Measurements from ENCODE around the gene ZNF391. TPM values are rescaled to one million over a fixed set of nuclear protein-coding genes. Genes with fewer than 3 reads are reported as not detected.
"Not testable (repeated sequence)": the region's sequence is repeated elsewhere in the genome, so short reads cannot be mapped to it uniquely, and the experiment has no call there.

The ZNF391 gene
- total RNA-seq, 1 experiment from 2014 or later, result 1.1 TPM

DNA sequence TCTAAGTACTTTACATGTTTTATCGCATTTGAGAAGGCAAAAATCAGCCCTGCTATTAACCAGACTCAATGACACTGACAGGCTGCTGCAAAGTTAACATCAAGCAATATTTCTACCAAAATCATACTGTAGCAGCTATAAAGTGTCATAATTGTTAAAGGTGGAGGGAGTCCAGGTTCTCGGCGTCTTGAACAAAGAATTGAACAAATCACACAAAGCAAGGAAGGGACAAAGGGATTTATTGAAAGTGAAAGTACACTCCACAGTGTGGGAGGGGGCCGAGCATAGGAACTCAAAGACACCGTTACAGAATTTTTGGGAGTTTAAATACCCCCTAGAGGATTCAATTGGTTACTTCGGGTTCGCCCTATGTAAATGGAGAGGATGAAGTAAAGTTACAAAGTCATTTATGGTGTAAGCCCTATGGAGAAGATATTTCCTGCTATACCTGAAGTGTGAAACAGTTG is 12.9 kb upstream of the ZNF391 start:
- DNase-seq (ENCODE audit: low read depth, low spot score) (no peak), ATAC-seq (0 out of 2 replicates have a peak, but pooled peaks have one; percentile 25)
- peak overlapping the region; percentile 76 to 78 for H3K4me3 ChIP-seq (replicated peaks in 1 of 2; ENCODE audit: low read depth in 1 of 2, low read length in 2 of 2)
- peaks cover 12 to 17% of the 10 kb centered on the region in 2 experiments for H3K4me1 ChIP-seq (ENCODE audit: control insufficient read depth in 1 of 2, insufficient read depth in 2 of 2, low read length in 2 of 2)
- no peaks in the 10 kb centered on the region for H3K9me3 ChIP-seq (ENCODE audit: control insufficient read depth in 1 of 2, insufficient read depth in 1 of 2, low read depth in 1 of 2, low read length in 2 of 2)
- peak overlapping the region; percentile 97 for H2AFZ ChIP-seq (ENCODE audit: low read depth, low read length, poor library complexity, severe bottlenecking)
- TF ChIP-seq, protein P1, sequence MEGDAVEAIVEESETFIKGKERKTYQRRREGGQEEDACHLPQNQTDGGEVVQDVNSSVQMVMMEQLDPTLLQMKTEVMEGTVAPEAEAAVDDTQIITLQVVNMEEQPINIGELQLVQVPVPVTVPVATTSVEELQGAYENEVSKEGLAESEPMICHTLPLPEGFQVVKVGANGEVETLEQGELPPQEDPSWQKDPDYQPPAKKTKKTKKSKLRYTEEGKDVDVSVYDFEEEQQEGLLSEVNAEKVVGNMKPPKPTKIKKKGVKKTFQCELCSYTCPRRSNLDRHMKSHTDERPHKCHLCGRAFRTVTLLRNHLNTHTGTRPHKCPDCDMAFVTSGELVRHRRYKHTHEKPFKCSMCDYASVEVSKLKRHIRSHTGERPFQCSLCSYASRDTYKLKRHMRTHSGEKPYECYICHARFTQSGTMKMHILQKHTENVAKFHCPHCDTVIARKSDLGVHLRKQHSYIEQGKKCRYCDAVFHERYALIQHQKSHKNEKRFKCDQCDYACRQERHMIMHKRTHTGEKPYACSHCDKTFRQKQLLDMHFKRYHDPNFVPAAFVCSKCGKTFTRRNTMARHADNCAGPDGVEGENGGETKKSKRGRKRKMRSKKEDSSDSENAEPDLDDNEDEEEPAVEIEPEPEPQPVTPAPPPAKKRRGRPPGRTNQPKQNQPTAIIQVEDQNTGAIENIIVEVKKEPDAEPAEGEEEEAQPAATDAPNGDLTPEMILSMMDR (IDR thresholded peaks at IDR 0.05 in 2 of 3, conservative IDR thresholded peaks at IDR 0.05 in 1 of 3; ENCODE audit: borderline replicate concordance in 1 of 3, insufficient read depth in 1 of 3, low read depth in 2 of 3, low read length in 2 of 3), result peak in 1 of 3 experiments; percentile 35; a peak in 1 of 6 replicates
- TF ChIP-seq RAD21 (IDR thresholded peaks at IDR 0.05; ENCODE audit: low read depth) (peak; percentile 9; the same call in 1 of the 2 replicates), CBX3 (IDR thresholded peaks at IDR 0.05; ENCODE audit: low read depth) (no peak), SIN3A (IDR thresholded peaks at IDR 0.05; ENCODE audit: low read depth) (no peak), EGR1 (IDR thresholded peaks at IDR 0.05; ENCODE audit: low read depth) (no peak), POLR2AphosphoS5 (IDR thresholded peaks at IDR 0.05; ENCODE audit: low read depth, low read length) (no peak), YY1 (IDR thresholded peaks at IDR 0.05; ENCODE audit: extremely low read depth, insufficient replicate concordance, low read depth, low read length) (no peak), SP1 (IDR thresholded peaks at IDR 0.05; ENCODE audit: low read depth) (no peak), ZNF274 (IDR thresholded peaks at IDR 0.05; ENCODE audit: low read depth, low read length) (no peak), ZFX (IDR thresholded peaks at IDR 0.05) (no peak)
- TF ChIP-seq, protein P2, sequence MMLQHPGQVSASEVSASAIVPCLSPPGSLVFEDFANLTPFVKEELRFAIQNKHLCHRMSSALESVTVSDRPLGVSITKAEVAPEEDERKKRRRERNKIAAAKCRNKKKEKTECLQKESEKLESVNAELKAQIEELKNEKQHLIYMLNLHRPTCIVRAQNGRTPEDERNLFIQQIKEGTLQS (IDR thresholded peaks at IDR 0.05), result no peak
- H4K20me1 ChIP-seq (ENCODE audit: insufficient read depth), result no peaks in the 10 kb centered on the region
- no TSS peak for BruUV-seq (replicated peaks)
- H3K9ac ChIP-seq (ENCODE audit: low read length), result 0 out of 2 replicates have a peak overlapping the region, but pooled peaks have one; percentile 5
- H3K9me2 ChIP-seq (ENCODE audit: insufficient read depth), result no peaks in the 10 kb centered on the region
- no peaks in the 10 kb centered on the region for H3K36me3 ChIP-seq (ENCODE audit: control insufficient read depth in 1 of 2, insufficient read depth in 2 of 2, low read length in 2 of 2)
- ChIA-PET POLR2A (interaction anchor here (0.6 kb wide), 1 partner anchor 98 kb away, joined by 3 read pairs; no protein-coding TSS in a partner anchor), RAD21 (ENCODE audit: low non-redundant PET in 1 of 2, low total read pairs in 2 of 2, uncharacterized antibody in 2 of 2, unreplicated experiment in 2 of 2) (no interaction called here), CTCF (no interaction called here)
- H3K4me2 ChIP-seq (ENCODE audit: low read length), result peak overlapping the region; percentile 92
- H3K27ac ChIP-seq (ENCODE audit: low read depth, low read length), result peak overlapping the region; percentile 28; the same call in 1 of the 2 replicates
- intact Hi-C loops (cut with micrococcal nuclease), result no loop called here
- no peaks in the 10 kb centered on the region for H3K79me2 ChIP-seq (ENCODE audit: insufficient read depth, low read length)
- no peaks in the 10 kb centered on the region for H3K27me3 ChIP-seq (ENCODE audit: insufficient read depth, low read length)

DNA sequence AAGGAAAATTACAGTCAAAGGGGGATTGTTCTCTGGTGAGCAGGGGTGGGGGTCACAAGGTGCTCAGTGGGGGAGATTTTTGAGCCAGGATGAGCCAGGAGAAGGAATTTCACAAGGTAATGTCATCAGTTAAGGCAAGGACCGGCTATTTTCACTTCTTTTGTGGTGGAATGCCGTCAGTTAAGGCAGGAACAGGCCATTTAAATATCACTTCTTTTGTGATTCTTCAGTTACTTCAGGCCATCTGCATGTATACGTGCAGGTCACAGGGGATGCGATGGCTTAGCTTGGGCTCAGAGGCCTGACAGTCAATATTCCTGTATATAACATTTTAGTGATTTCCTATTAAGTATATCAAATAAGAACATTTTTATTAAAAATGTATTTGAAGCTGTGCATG is 10.2 kb upstream of the ZNF391 start:
- ATAC-seq, POLR2A ChIA-PET, CTCF ChIA-PET: not testable (repeated sequence)

DNA sequence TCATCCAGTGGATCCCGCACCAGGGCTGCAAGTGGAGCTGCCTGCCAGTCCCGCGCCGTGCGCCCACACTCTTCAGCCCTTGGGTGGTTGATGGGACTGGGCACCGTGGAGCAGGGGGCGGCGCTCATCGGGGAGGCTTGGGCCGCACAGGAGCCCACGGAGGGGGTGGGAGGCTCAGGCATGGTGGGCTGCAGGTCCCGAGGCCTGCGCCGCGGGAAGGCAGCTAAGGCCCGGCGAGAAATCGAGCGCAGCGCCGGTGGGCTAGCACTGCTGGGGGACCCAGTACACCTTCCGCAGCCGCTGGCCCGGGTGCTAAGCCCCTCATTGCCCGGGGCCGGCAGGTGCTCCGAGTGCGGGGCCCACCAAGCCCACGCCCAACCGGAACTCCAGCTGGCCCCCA is 7.6 kb upstream of the ZNF391 start:
- H3K4me1 ChIP-seq (ENCODE audit: control insufficient read depth in 1 of 2, insufficient read depth in 2 of 2, low read length in 2 of 2); H2AFZ ChIP-seq (ENCODE audit: low read depth, low read length, poor library complexity, severe bottlenecking); intact Hi-C loops (cut with micrococcal nuclease); H4K20me1 ChIP-seq (ENCODE audit: insufficient read depth); H3K4me2 ChIP-seq (ENCODE audit: low read length); H3K79me2 ChIP-seq (ENCODE audit: insufficient read depth, low read length); H3K27ac ChIP-seq (ENCODE audit: low read depth, low read length); RAD21 ChIA-PET (ENCODE audit: low non-redundant PET in 1 of 2, low total read pairs in 2 of 2, uncharacterized antibody in 2 of 2, unreplicated experiment in 2 of 2); H3K9me3 ChIP-seq (ENCODE audit: control insufficient read depth in 1 of 2, insufficient read depth in 1 of 2, low read depth in 1 of 2, low read length in 2 of 2); DNase-seq (ENCODE audit: low read depth, low spot score); POLR2A ChIA-PET; BruUV-seq (replicated peaks); H3K27me3 ChIP-seq (ENCODE audit: insufficient read depth, low read length); ATAC-seq; H3K9ac ChIP-seq (ENCODE audit: low read length); H3K9me2 ChIP-seq (ENCODE audit: insufficient read depth); H3K36me3 ChIP-seq (ENCODE audit: control insufficient read depth in 1 of 2, insufficient read depth in 2 of 2, low read length in 2 of 2); H3K4me3 ChIP-seq (replicated peaks in 1 of 2; ENCODE audit: low read depth in 1 of 2, low read length in 2 of 2); CTCF ChIA-PET: not testable (repeated sequence)

More for the DNA sequence above, 10.2 kb upstream of the ZNF391 start:
- intact Hi-C loops (cut with micrococcal nuclease); H3K9me2 ChIP-seq (ENCODE audit: insufficient read depth); BruUV-seq (replicated peaks); H3K79me2 ChIP-seq (ENCODE audit: insufficient read depth, low read length); DNase-seq (ENCODE audit: low read depth, low spot score); H3K9ac ChIP-seq (ENCODE audit: low read length); RAD21 ChIA-PET (ENCODE audit: low non-redundant PET in 1 of 2, low total read pairs in 2 of 2, uncharacterized antibody in 2 of 2, unreplicated experiment in 2 of 2); H3K36me3 ChIP-seq (ENCODE audit: control insufficient read depth in 1 of 2, insufficient read depth in 2 of 2, low read length in 2 of 2); H3K4me3 ChIP-seq (replicated peaks in 1 of 2; ENCODE audit: low read depth in 1 of 2, low read length in 2 of 2); H2AFZ ChIP-seq (ENCODE audit: low read depth, low read length, poor library complexity, severe bottlenecking); H4K20me1 ChIP-seq (ENCODE audit: insufficient read depth); H3K4me2 ChIP-seq (ENCODE audit: low read length); H3K9me3 ChIP-seq (ENCODE audit: control insufficient read depth in 1 of 2, insufficient read depth in 1 of 2, low read depth in 1 of 2, low read length in 2 of 2); H3K27ac ChIP-seq (ENCODE audit: low read depth, low read length); H3K27me3 ChIP-seq (ENCODE audit: insufficient read depth, low read length): not testable (repeated sequence)
- H3K4me1 ChIP-seq (ENCODE audit: control insufficient read depth in 1 of 2, insufficient read depth in 2 of 2, low read length in 2 of 2), result peaks cover 11 to 17% of the 10 kb centered on the region in 2 experiments
